Activated T-cell treated with anti-CD3 and anti-CD28 coated beads, Interleukin-2, amount 50 U/mL, for 24 hours (primary cell): ENCODE data around the gene IFNA6.
"Not testable (repeated sequence)": the region's sequence is repeated elsewhere in the genome, so short reads cannot be mapped to it uniquely, and the experiment has no call there.

Experiments
- DNase-seq: peaks from one replicate; pipeline ENCODE4 v3.0.0-alpha.2; 2020
- H3K27ac Mint-ChIP-seq: 2 replicates; pipeline ENCODE4 v1.8.0; 2020; ENCODE audit warnings: mild to moderate bottlenecking, mixed read lengths
- H3K27me3 Mint-ChIP-seq: 2 replicates; pipeline ENCODE4 v1.8.0; 2020; ENCODE audit warnings: mixed read lengths
- H3K36me3 Mint-ChIP-seq: 2 replicates; pipeline ENCODE4 v1.8.0; 2020; ENCODE audit warnings: low read depth, mixed read lengths
- H3K4me1 Mint-ChIP-seq: 2 replicates; pipeline ENCODE4 v1.8.0; 2020; ENCODE audit warnings: low read depth, mixed read lengths
- H3K4me3 Mint-ChIP-seq: 2 replicates; pipeline ENCODE4 v1.8.0; 2020; ENCODE audit warnings: mild to moderate bottlenecking, moderate library complexity, mixed read lengths
- H3K9me3 Mint-ChIP-seq: 2 replicates; pipeline ENCODE4 v1.8.0; 2020; ENCODE audit warnings: mixed read lengths

Gene IFNA6

GRCh38 chr9:21350787-21351186 is at the start of gene IFNA6:
Gene IFNA6 (minus strand): TSS chr9:21350887. CDS start chr9:21350887, 0 bp downstream.
- H3K27me3 Mint-ChIP-seq = peaks cover 40% of the 10 kb centered on the region
- H3K27ac Mint-ChIP-seq = no peak within 1 kb of the TSS
- no peak for DNase-seq
- H3K9me3 Mint-ChIP-seq = peaks cover 10% of the 10 kb centered on the region
- H3K4me3 Mint-ChIP-seq = no peak within 1 kb of the TSS
- H3K4me1 Mint-ChIP-seq = no peaks in the 10 kb centered on the region
- no peaks in the 10 kb centered on the region for H3K36me3 Mint-ChIP-seq

DNA sequence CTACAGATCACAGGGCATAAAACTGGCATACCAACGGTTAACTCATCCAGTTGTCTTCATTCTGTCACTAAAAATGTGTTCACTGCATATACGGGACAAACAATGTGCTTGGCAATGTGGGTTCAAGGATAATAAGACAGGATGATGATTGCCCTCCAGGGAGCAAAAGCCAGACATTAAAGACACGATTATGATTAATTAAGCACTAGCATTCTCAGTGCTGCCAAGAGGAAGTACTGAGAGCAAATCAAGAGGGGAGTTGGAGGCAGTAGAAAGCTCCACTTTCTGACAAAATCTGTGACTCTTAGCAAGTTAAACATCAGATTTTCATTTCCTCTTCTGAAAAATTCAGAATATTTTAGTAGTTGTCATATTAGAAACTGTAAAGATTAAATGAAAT is 49.3 kb upstream of the IFNA6 start:
- no peak for DNase-seq
- Mint-ChIP-seq H3K9me3 (no peaks in the 10 kb centered on the region), H3K4me3 (no peak overlapping the region), H3K27ac (no peak overlapping the region), H3K27me3 (peaks cover 78% of the 10 kb centered on the region), H3K4me1 (peaks cover 29% of the 10 kb centered on the region), H3K36me3 (no peaks in the 10 kb centered on the region)

- DNase-seq = no peak
- Mint-ChIP-seq H3K27me3 (peaks cover 74% of the 10 kb centered on the region), H3K36me3 (no peaks in the 10 kb centered on the region), H3K27ac (no peak overlapping the region), H3K9me3 (no peaks in the 10 kb centered on the region), H3K4me1 (peaks cover 29% of the 10 kb centered on the region), H3K4me3 (no peak overlapping the region)
Measured at GRCh38 chr9:21398955-21399489, 48.3 kb upstream of the IFNA6 start.

- peak; percentile 79 for DNase-seq
- Mint-ChIP-seq H3K36me3 (no peaks in the 10 kb centered on the region), H3K27ac (no peak overlapping the region), H3K4me1 (peaks cover 23% of the 10 kb centered on the region), H3K9me3 (no peaks in the 10 kb centered on the region), H3K4me3 (peak overlapping the region; percentile 68), H3K27me3 (peaks cover 68% of the 10 kb centered on the region)
Measured at GRCh38 chr9:21395778-21396717, 45.4 kb upstream of the IFNA6 start.

GRCh38 chr9:21392270-21392669 is 41.6 kb upstream of the IFNA6 start:
- H3K4me3 Mint-ChIP-seq = no peak overlapping the region
- peaks cover 11% of the 10 kb centered on the region for H3K4me1 Mint-ChIP-seq
- H3K27ac Mint-ChIP-seq = no peak overlapping the region
- peaks cover 60% of the 10 kb centered on the region for H3K27me3 Mint-ChIP-seq
- no peaks in the 10 kb centered on the region for H3K9me3 Mint-ChIP-seq
- no peak for DNase-seq
- H3K36me3 Mint-ChIP-seq = no peaks in the 10 kb centered on the region

DNA sequence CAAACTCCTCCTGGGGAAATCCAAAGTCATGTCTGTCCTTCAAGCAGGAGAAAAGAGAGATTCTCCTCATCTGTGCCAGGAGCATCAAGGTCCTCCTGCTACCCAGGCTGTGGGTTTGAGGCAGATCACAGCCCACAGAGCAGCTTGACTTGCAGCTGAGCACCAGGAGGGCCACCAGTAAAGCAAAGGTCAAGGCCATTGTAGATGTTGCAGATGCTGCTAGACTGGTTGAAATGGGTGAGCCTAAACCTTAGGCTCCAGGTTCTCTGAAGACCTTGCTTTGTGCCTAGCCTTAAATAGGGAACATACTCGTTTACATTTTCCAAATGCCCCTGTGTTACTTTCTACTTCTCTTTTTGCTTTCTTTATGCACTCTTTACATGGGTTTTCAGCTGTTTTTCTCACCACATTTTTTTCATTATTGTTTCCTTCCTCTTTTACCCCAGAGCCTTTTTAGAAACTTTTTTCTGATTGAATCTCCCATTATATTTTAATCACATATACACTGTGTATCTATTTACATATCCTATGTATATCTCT is 34.5 kb upstream of the IFNA6 start, which contains the start of gene IFNA2:
Gene IFNA2, minus strand, starts transcription at position 268 of the 540 bp plus-strand sequence. Its CDS starts 69 bp downstream, at position 199.
- Mint-ChIP-seq H3K27me3 (peaks cover 48% of the 10 kb centered on the region), H3K36me3 (no peaks in the 10 kb centered on the region), H3K27ac (no peak within 1 kb of the TSS), H3K9me3 (no peaks in the 10 kb centered on the region), H3K4me1 (peaks cover 16% of the 10 kb centered on the region), H3K4me3 (no peak within 1 kb of the TSS)
- no peak for DNase-seq

DNA sequence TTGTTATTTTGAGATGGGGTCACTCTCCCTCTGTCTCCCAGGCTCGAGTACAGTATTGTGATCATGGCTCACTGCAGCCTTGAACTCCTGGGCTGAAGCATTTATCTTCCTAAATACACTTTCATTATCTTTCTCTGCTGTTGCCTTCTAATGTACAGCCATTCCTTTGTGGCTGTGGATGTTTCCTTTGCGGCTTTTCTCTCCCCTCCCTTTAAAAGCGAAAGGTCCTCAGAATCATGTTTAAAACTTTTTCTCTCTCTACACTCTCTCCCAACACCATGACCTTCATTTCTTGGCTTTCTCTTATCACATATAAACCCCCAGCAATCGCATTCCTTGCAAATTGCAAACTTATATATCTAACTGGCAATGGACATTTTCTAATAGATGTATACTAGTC is 32.9 kb upstream of the IFNA6 start:
- Mint-ChIP-seq H3K4me3 (no peak overlapping the region), H3K27me3 (peaks cover 50% of the 10 kb centered on the region)

GRCh38 chr9:21381448-21382339 is 31.0 kb upstream of the IFNA6 start:
- Mint-ChIP-seq H3K4me1 (peaks cover 16% of the 10 kb centered on the region), H3K36me3 (no peaks in the 10 kb centered on the region), H3K27me3 (peaks cover 56% of the 10 kb centered on the region), H3K4me3 (no peak overlapping the region), H3K9me3 (no peaks in the 10 kb centered on the region), H3K27ac (no peak overlapping the region)
- no peak for DNase-seq

More for the DNA sequence above, 32.9 kb upstream of the IFNA6 start:
- no peak for DNase-seq
- Mint-ChIP-seq H3K9me3 (no peaks in the 10 kb centered on the region), H3K4me1 (peaks cover 16% of the 10 kb centered on the region), H3K36me3 (no peaks in the 10 kb centered on the region), H3K27ac (no peak overlapping the region)

GRCh38 chr9:21371467-21371866 is 20.8 kb upstream of the IFNA6 start:
- H3K4me3 Mint-ChIP-seq, H3K4me1 Mint-ChIP-seq, H3K9me3 Mint-ChIP-seq, H3K36me3 Mint-ChIP-seq, H3K27ac Mint-ChIP-seq, DNase-seq: not testable (repeated sequence)
- H3K27me3 Mint-ChIP-seq = peaks cover 23% of the 10 kb centered on the region

GRCh38 chr9:21367957-21368356 is 17.3 kb upstream of the IFNA6 start, which contains the start of gene IFNA13:
Gene IFNA13 (minus strand): TSS chr9:21368057. CDS start chr9:21368010, 47 bp downstream.
- no peak within 1 kb of the TSS for H3K27ac Mint-ChIP-seq
- H3K4me1 Mint-ChIP-seq = no peaks in the 10 kb centered on the region
- DNase-seq = no peak
- H3K4me3 Mint-ChIP-seq = no peak within 1 kb of the TSS
- peaks cover 39% of the 10 kb centered on the region for H3K27me3 Mint-ChIP-seq
- H3K36me3 Mint-ChIP-seq = no peaks in the 10 kb centered on the region
- H3K9me3 Mint-ChIP-seq = no peaks in the 10 kb centered on the region

GRCh38 chr9:21367169-21367568 is 16.5 kb upstream of the IFNA6 start:
- peaks cover 42% of the 10 kb centered on the region for H3K27me3 Mint-ChIP-seq
- not testable (repeated sequence) for H3K27ac Mint-ChIP-seq, H3K4me1 Mint-ChIP-seq, DNase-seq, H3K4me3 Mint-ChIP-seq, H3K9me3 Mint-ChIP-seq, H3K36me3 Mint-ChIP-seq

GRCh38 chr9:21362287-21362686 is 11.6 kb upstream of the IFNA6 start:
- Mint-ChIP-seq H3K4me3 (no peak overlapping the region), H3K27me3 (peaks cover 36% of the 10 kb centered on the region), H3K36me3 (no peaks in the 10 kb centered on the region), H3K27ac (no peak overlapping the region), H3K9me3 (no peaks in the 10 kb centered on the region), H3K4me1 (peaks cover 16% of the 10 kb centered on the region)
- DNase-seq = no peak

DNA sequence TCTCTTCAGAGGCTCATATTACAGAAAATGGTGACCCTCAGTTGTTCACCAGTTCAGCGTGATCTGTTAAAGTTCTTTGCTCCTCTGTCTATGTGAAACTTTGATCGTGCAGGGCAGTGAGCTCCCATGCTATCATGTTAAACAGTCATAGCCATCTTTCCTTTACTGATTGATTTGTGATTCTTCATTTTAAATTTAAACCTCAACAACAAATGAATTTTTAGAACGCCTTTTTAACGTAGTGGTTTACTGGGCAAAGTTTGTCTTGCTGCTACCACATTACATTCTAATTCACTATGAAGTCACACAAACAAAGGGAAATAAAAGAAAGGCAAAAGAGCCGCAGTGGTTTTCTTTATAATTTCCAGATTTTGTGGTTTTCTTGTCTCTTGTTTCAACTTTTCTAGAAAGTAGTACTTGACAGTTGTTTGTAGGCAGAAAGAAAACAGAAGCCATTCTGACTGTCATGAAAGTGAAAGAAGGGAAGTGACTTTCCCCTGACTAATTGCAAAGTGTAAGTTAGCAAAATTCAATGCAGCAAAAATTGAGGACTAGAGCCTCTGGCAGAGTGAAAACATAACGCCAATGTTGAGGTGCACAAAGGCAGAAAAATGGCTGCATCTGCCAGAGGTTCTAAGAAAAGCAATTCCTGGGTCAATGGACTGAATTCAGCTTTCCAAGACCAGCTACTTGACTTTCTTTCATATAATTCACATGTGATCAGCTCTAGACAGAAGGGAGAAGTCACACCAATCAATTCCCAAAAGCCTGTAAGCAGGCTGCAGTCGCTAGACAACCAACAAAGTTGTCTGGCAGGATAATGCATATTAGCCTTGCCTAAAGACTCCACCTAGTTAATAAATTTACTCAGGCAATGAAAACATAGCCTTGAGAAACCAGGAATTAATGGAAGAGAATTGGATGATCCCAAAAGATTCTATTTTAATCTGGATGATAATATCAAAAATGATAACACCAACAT is 7.1 kb upstream of the IFNA6 start:
- H3K27ac Mint-ChIP-seq = peak overlapping the region; percentile 79
- peaks cover 26% of the 10 kb centered on the region for H3K27me3 Mint-ChIP-seq
- H3K4me1 Mint-ChIP-seq = peaks cover 21% of the 10 kb centered on the region
- H3K9me3 Mint-ChIP-seq = peaks cover 10% of the 10 kb centered on the region
- H3K36me3 Mint-ChIP-seq = no peaks in the 10 kb centered on the region
- H3K4me3 Mint-ChIP-seq = peak overlapping the region; percentile 49
- no peak for DNase-seq
